ENCODE measurements around the gene FARP1.

FARP1 gene

GRCh38 chr13:98216135-98216565 is 73.3 kb downstream of the FARP1 start:
- TF ChIP-seq EZH2phosphoT487 (IDR thresholded peaks at IDR 0.05; ENCODE audit: borderline replicate concordance, low read length) (no peak), CTCF (IDR thresholded peaks at IDR 0.05; ENCODE audit: low read depth, low read length, poor library complexity, severe bottlenecking) (no peak)
- Histone ChIP-seq H3K9me3 (ENCODE audit: control insufficient read depth, insufficient read depth, low read length) (no peaks in the 10 kb centered on the region), H3K4me3 (ENCODE audit: low read length) (no peak overlapping the region), H3K27me3 (ENCODE audit: control insufficient read depth, low read length) (no peaks in the 10 kb centered on the region), H3K4me1 (ENCODE audit: control insufficient read depth, low read length) (no peaks in the 10 kb centered on the region), H3K4me2 (ENCODE audit: low read length) (no peak overlapping the region), H4K20me1 (ENCODE audit: control insufficient read depth, insufficient read depth, low read depth, low read length) (no peaks in the 10 kb centered on the region), H3K36me3 (ENCODE audit: control insufficient read depth, low read length) (no peaks in the 10 kb centered on the region), H3K27ac (ENCODE audit: low read depth, low read length) (no peak overlapping the region), H3K79me2 (ENCODE audit: control insufficient read depth, low read length) (no peaks in the 10 kb centered on the region), H3K9me2 (replicated peaks; ENCODE audit: control insufficient read depth, low read length) (no peaks in the 10 kb centered on the region), H3F3A (ENCODE audit: control insufficient read depth, insufficient read depth) (no peaks in the 10 kb centered on the region)

GRCh38 chr13:98216711-98217285 is 73.9 kb downstream of the FARP1 start:
- H3F3A ChIP-seq (ENCODE audit: control insufficient read depth, insufficient read depth), result no peaks in the 10 kb centered on the region
- H3K4me1 ChIP-seq (ENCODE audit: control insufficient read depth, low read length), result no peaks in the 10 kb centered on the region
- H3K4me3 ChIP-seq (ENCODE audit: low read length), result no peak overlapping the region
- H3K4me2 ChIP-seq (ENCODE audit: low read length), result no peak overlapping the region
- H4K20me1 ChIP-seq (ENCODE audit: control insufficient read depth, insufficient read depth, low read depth, low read length), result no peaks in the 10 kb centered on the region
- no peaks in the 10 kb centered on the region for H3K27me3 ChIP-seq (ENCODE audit: control insufficient read depth, low read length)
- no peaks in the 10 kb centered on the region for H3K36me3 ChIP-seq (ENCODE audit: control insufficient read depth, low read length)
- H3K79me2 ChIP-seq (ENCODE audit: control insufficient read depth, low read length), result no peaks in the 10 kb centered on the region
- TF ChIP-seq EZH2phosphoT487 (IDR thresholded peaks at IDR 0.05; ENCODE audit: borderline replicate concordance, low read length) (no peak), CTCF (IDR thresholded peaks at IDR 0.05; ENCODE audit: low read depth, low read length, poor library complexity, severe bottlenecking) (no peak)
- no peaks in the 10 kb centered on the region for H3K9me3 ChIP-seq (ENCODE audit: control insufficient read depth, insufficient read depth, low read length)
- H3K9me2 ChIP-seq (replicated peaks; ENCODE audit: control insufficient read depth, low read length), result no peaks in the 10 kb centered on the region
- no peak overlapping the region for H3K27ac ChIP-seq (ENCODE audit: low read depth, low read length)

GRCh38 chr13:98217597-98217996 is 74.7 kb downstream of the FARP1 start:
- Histone ChIP-seq H3K4me1 (ENCODE audit: control insufficient read depth, low read length) (no peaks in the 10 kb centered on the region), H3K9me2 (replicated peaks; ENCODE audit: control insufficient read depth, low read length) (no peaks in the 10 kb centered on the region), H3F3A (ENCODE audit: control insufficient read depth, insufficient read depth) (no peaks in the 10 kb centered on the region), H3K4me3 (ENCODE audit: low read length) (no peak overlapping the region), H3K27me3 (ENCODE audit: control insufficient read depth, low read length) (no peaks in the 10 kb centered on the region), H3K4me2 (ENCODE audit: low read length) (no peak overlapping the region), H3K36me3 (ENCODE audit: control insufficient read depth, low read length) (no peaks in the 10 kb centered on the region), H3K27ac (ENCODE audit: low read depth, low read length) (no peak overlapping the region), H3K9me3 (ENCODE audit: control insufficient read depth, insufficient read depth, low read length) (no peaks in the 10 kb centered on the region), H4K20me1 (ENCODE audit: control insufficient read depth, insufficient read depth, low read depth, low read length) (no peaks in the 10 kb centered on the region), H3K79me2 (ENCODE audit: control insufficient read depth, low read length) (no peaks in the 10 kb centered on the region)
- TF ChIP-seq EZH2phosphoT487 (IDR thresholded peaks at IDR 0.05; ENCODE audit: borderline replicate concordance, low read length), result no peak
- no peak for TF ChIP-seq CTCF (IDR thresholded peaks at IDR 0.05; ENCODE audit: low read depth, low read length, poor library complexity, severe bottlenecking)

All from DOHH2 (cell line).